Adrenal gland (tissue), 12 donors: Measurements from ENCODE around the gene NIPAL3. TPM values are rescaled to one million over a fixed set of nuclear protein-coding genes. Genes with fewer than 3 reads are reported as not detected.
"Not testable (repeated sequence)": the region's sequence is repeated elsewhere in the genome, so short reads cannot be mapped to it uniquely, and the experiment has no call there.

Experiments used
- DNase-seq, 7 donors: peaks; one replicate each; pipeline ENCODE4 v3.0.0-alpha.2; 2019 to 2020
- H3K27ac ChIP-seq, 5 donors: fragments of 200-600 bp; sonication (generic) in 4 of 5; 1 replicate in 3 of 5; 2 replicates in 2 of 5; pipeline versions ENCODE4 v1.5.1 to v1.8.0; 2016 to 2020; ENCODE audit warnings: mild to moderate bottlenecking in 1 of 5
- H3K27me3 ChIP-seq: fragments of 200-600 bp; 2 replicates; pipeline ENCODE4 v1.8.0; 2021
- H3K36me3 ChIP-seq, 2 donors: fragments of 200-600 bp; replicated peaks in 1 of 2; 1 replicate in 1 of 2; 2 replicates in 1 of 2; pipeline versions ENCODE4 v1.5.1 to v1.8.0; 2018 to 2022
- H3K4me1 ChIP-seq, 2 donors: fragments of 200-600 bp; replicated peaks in 1 of 2; 1 replicate in 1 of 2; 2 replicates in 1 of 2; pipeline versions ENCODE4 v1.5.1 to v1.8.0; 2018 to 2021
- H3K4me3 ChIP-seq, 4 donors: fragments of 200-600 bp; sonication (generic) in 3 of 4; one replicate each; pipeline ENCODE4 v1.5.1; 2016 to 2018
- H3K9me3 ChIP-seq, 3 donors: fragments of 200-600 bp; sonication (generic) in 1 of 3; replicated peaks in 1 of 3; 1 replicate in 2 of 3; 2 replicates in 1 of 3; pipeline versions ENCODE4 v1.5.1 to v1.8.0; 2016 to 2021
- CTCF ChIP-seq, 6 experiments: fragments of 450-650 bp in 4 of 6; fragments of 200-600 bp in 2 of 6; sonication (generic) in 1 of 6; IDR thresholded peaks; 1 replicate in 5 of 6; 2 replicates in 1 of 6; pipeline versions ENCODE4 v1.5.1 to v1.8.0; 2016 to 2021; ENCODE audit warnings: antibody characterized with exemption in 6 of 6, mild to moderate bottlenecking in 2 of 6, moderate library complexity in 1 of 6
- POLR2A ChIP-seq, 2 donors: fragments of 450-650 bp; IDR thresholded peaks; one replicate each; pipeline ENCODE4 v1.6.1; 2017; ENCODE audit warnings: antibody characterized with exemption in 2 of 2, mild to moderate bottlenecking in 2 of 2, moderate library complexity in 1 of 2
- WGBS, 4 donors: extraction: QIAGEN DNeasy Blood & Tissue Kit in 2 of 4; methylation state at CpG; one replicate each; pipeline versions ENCODE4 v1.1.5 to v1.1.7; 2013 to 2017; 5-methylcytosine and 5-hydroxymethylcytosine counted together
- intact Hi-C, 2 donors: fragments of 100-400 bp; cut with DNase I; formaldehyde crosslinking; loops; one replicate each; pipeline versions ENCODE4 v1.14.1 to v1.15.0; 2022 to 2023
- polyA plus RNA-seq, 3 donors: library from polyadenylated mRNA; stranded (reverse); fragments of 200-250 nt in 2 of 3; fragments of 350-450 nt in 1 of 3; fragmentation: Illumina TruSeq in 1 of 3; extraction: RNeasy Lipid Tissue Mini Kit (QIAGEN cat#74804) in 1 of 3; gene quantifications; one replicate each; pipeline ENCODE4 v1.2.3, GENCODE V29; 2013 to 2014
- total RNA-seq, 9 donors: library from RNA; depleted of rRNA in 4 of 9; stranded (reverse); fragments of >200 nt in 4 of 9; fragments of 120-200 nt in 1 of 9; fragmentation: NEBNext Ultra II Directional in 1 of 9; extraction: Animal tissue kit (Norgen Biotek cat#: 25700) in 1 of 9; gene quantifications; one replicate each; pipeline versions ENCODE4 v1.1.0 to v1.2.4, GENCODE V29; 2013 to 2023
- donor health status: healthy with polysubstance abuse.
- donor health status: Bipolar disorder and iron deficiency.
- donor health status: DM: yes; HTN: yes; CAD: no.
- donor health status: DM: no; HTN: no; CAD: no.
- donor health status: DM: no; HTN: no; CAD: no.
- donor health status: DM: yes; HTN: yes; CAD: no.

Gene NIPAL3
- total and polyA plus RNA-seq, 12 donors = 5.6 to 88.4 (median 28.0) TPM

GRCh38 chr1:24486331-24487065 lies 70.9 kb downstream of the NIPAL3 start:
- TF ChIP-seq CTCF (IDR thresholded peaks at IDR 0.05) (no peak), POLR2A (IDR thresholded peaks at IDR 0.05) (no peak)
- Histone ChIP-seq H3K27me3 (no peaks in the 10 kb centered on the region), H3K4me3 (no peak overlapping the region), H3K36me3 (no peaks in the 10 kb centered on the region), H3K27ac (no peak overlapping the region), H3K4me1 (no peaks in the 10 kb centered on the region), H3K9me3 (no peaks in the 10 kb centered on the region)
- no peak for DNase-seq
- 81 to 89% (median 86%) methylated on average over 7 of the region's 7 CpGs for WGBS, 4 donors
- intact Hi-C loops = no loop called here

DNA sequence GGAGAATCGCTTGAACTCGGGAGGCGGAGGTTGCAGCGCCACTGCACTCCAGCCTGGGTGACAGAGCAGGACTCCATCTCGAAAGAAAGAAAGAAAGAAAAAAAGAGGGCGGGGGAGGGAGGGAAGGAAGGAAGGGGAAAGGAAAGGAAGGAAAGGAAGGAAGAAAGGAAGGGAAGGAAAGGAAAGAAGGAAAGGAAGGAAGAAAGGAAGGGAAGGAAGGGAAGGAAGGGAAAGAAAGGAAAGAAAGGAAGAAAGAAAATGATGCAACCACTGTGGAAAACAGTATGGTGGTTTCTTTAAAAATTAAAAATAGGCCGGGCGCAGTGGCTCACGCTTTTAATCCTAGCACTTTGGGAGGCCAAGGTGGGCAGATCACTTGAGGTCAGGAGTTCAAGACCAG lies 71.9 kb downstream of the NIPAL3 start:
- 84 to 87% (median 86%) methylated on average over 9 of the region's 9 CpGs for WGBS, 4 donors
- Histone ChIP-seq H3K36me3 (no peaks in the 10 kb centered on the region), H3K27me3 (no peaks in the 10 kb centered on the region), H3K27ac (no peak overlapping the region), H3K4me1 (no peaks in the 10 kb centered on the region), H3K9me3 (no peaks in the 10 kb centered on the region), H3K4me3 (no peak overlapping the region)
- TF ChIP-seq POLR2A (IDR thresholded peaks at IDR 0.05) = no peak
- TF ChIP-seq CTCF (IDR thresholded peaks at IDR 0.05) = no peak
- intact Hi-C loops = no loop called here
- no peak for DNase-seq

- H3K36me3 ChIP-seq, DNase-seq, intact Hi-C loops, H3K9me3 ChIP-seq, H3K4me1 ChIP-seq, H3K27ac ChIP-seq, H3K27me3 ChIP-seq, H3K4me3 ChIP-seq: not testable (repeated sequence)
- 84 to 94% (median 89%) methylated on average over 7 of the region's 7 CpGs for WGBS, 4 donors
Measured at GRCh38 chr1:24488159-24488558, 72.6 kb downstream of the NIPAL3 start.

GRCh38 chr1:24489674-24490073 lies 74.1 kb downstream of the NIPAL3 start:
- H3K4me3 ChIP-seq = no peak overlapping the region
- H3K4me1 ChIP-seq = no peaks in the 10 kb centered on the region
- no peaks in the 10 kb centered on the region for H3K27me3 ChIP-seq
- intact Hi-C loops = no loop called here
- 86 to 94% (median 93%) methylated on average over 5 to 13 of the region's 13 CpGs for WGBS, 4 donors
- peak in 1 of 7 donors; percentile 4 for DNase-seq
- no peaks in the 10 kb centered on the region for H3K36me3 ChIP-seq
- H3K27ac ChIP-seq = no peak overlapping the region
- no peaks in the 10 kb centered on the region for H3K9me3 ChIP-seq
- TF ChIP-seq CTCF (IDR thresholded peaks at IDR 0.05) (no peak), POLR2A (IDR thresholded peaks at IDR 0.05) (no peak)
